HG02642 (cell line): ENCODE data around the gene OTP.
"Not testable (repeated sequence)": the region's sequence is repeated elsewhere in the genome, so short reads cannot be mapped to it uniquely, and the experiment has no call there.

ENCODE experiments used
- ATAC-seq: cut with Tn5 transposase; IDR thresholded peaks from one replicate; pipeline ENCODE4 v1.9.1; 2021; ENCODE audit warnings: mild to moderate bottlenecking; ENCODE audit not compliant: unreplicated experiment, poor library complexity

OTP gene

GRCh38 chr5:77616920-77617319, 21.6 kb downstream of the OTP start:
- no peak for ATAC-seq

GRCh38 chr5:77608927-77609326, 29.6 kb downstream of the OTP start:
- ATAC-seq: not testable (repeated sequence)

- ATAC-seq: no peak
Measured at GRCh38 chr5:77607324-77607723, 31.2 kb downstream of the OTP start.

GRCh38 chr5:77606279-77606678, 32.2 kb downstream of the OTP start:
- no peak for ATAC-seq

GRCh38 chr5:77599679-77600078, 38.8 kb downstream of the OTP start:
- ATAC-seq: no peak

GRCh38 chr5:77590347-77590746, 48.2 kb downstream of the OTP start:
- ATAC-seq: no peak

GRCh38 chr5:77588175-77588574, 50.3 kb downstream of the OTP start:
- no peak for ATAC-seq

- no peak for ATAC-seq
Measured at GRCh38 chr5:77586101-77586500, 52.4 kb downstream of the OTP start.

- not testable (repeated sequence) for ATAC-seq
Measured at GRCh38 chr5:77582143-77582542, 56.4 kb downstream of the OTP start.
